ENCODE measurements around the gene RNF144A. TPM values are rescaled to one million over a fixed set of nuclear protein-coding genes. Genes with fewer than 3 reads are reported as not detected.

RNF144A gene
- total and polyA plus RNA-seq, 2 of the 13 experiments (the other 11 are each of a cell fraction or from before 2014, with no cell fraction given): 13.9 to 16.5 TPM

DNA sequence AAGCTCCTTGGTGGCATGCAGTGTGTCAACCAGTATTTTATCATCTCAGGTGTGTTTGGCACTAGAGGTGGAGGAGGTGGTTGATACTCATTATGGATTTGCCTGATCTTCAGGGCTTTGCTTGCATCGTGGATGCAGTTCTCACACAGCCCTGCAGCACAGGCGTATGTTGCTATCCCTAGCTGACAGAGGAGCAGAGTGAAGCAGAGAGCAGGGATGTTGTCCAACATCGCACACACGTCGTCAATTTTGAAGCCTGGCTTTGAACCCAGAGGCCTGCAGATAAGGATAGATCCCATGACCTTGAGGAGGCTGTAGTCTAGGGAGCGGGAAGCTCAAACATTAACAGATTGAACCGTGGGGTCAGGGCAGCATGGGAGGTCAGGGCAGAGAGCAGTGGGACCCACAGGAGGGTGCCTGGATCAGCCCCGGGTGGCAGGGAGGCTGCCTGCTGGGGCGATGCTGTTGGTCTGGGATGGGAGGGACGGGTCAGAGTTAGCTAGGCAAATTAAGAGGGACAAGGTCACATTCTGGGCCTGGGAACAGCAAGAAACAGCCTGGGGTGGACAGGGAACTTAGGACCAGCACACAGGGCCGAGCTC lies 4.2 kb downstream of the RNF144A start (continued):
- TF ChIP-seq ELF3 (CRISPR knock-in tag; IDR thresholded peaks at IDR 0.05) (peak; percentile 74), TOE1 (CRISPR knock-in tag; IDR thresholded peaks at IDR 0.05) (0 out of 2 replicates have a peak, but pooled peaks have one; percentile 41), MZF1 (CRISPR knock-in tag; IDR thresholded peaks at IDR 0.05; ENCODE audit: borderline replicate concordance) (no peak), MAFG (CRISPR knock-in tag; IDR thresholded peaks at IDR 0.05) (no peak), ZNF563 (CRISPR knock-in tag; IDR thresholded peaks at IDR 0.05) (peak; percentile 68; the same call in 1 of the 2 replicates), RNF2 (conservative IDR thresholded peaks at IDR 0.05; ENCODE audit: low read depth) (peak; percentile 62; the same call in 1 of the 2 replicates), ZZZ3 (CRISPR knock-in tag; IDR thresholded peaks at IDR 0.05; ENCODE audit: borderline replicate concordance) (0 out of 2 replicates have a peak, but pooled peaks have one; percentile 57), ZNF510 (CRISPR knock-in tag; IDR thresholded peaks at IDR 0.05; ENCODE audit: low read depth) (no peak), FOXA3 (CRISPR knock-in tag; IDR thresholded peaks at IDR 0.05) (peak; percentile 83), STAG1 (CRISPR knock-in tag; IDR thresholded peaks at IDR 0.05) (peak; percentile 4; the same call in 1 of the 2 replicates), RCOR2 (CRISPR knock-in tag; IDR thresholded peaks at IDR 0.05) (peak; percentile 97), TSC22D2 (CRISPR knock-in tag; IDR thresholded peaks at IDR 0.05; ENCODE audit: borderline replicate concordance) (no peak; the same call in 1 of the 2 replicates), HOXD1 (CRISPR knock-in tag; IDR thresholded peaks at IDR 0.05) (peak; percentile 41; the same call in 1 of the 2 replicates), ZNF10 (CRISPR knock-in tag; IDR thresholded peaks at IDR 0.05; ENCODE audit: borderline replicate concordance, low read depth) (no peak), ZNF432 (CRISPR knock-in tag; IDR thresholded peaks at IDR 0.05; ENCODE audit: borderline replicate concordance) (no peak)
- TF ChIP-seq, protein P1, sequence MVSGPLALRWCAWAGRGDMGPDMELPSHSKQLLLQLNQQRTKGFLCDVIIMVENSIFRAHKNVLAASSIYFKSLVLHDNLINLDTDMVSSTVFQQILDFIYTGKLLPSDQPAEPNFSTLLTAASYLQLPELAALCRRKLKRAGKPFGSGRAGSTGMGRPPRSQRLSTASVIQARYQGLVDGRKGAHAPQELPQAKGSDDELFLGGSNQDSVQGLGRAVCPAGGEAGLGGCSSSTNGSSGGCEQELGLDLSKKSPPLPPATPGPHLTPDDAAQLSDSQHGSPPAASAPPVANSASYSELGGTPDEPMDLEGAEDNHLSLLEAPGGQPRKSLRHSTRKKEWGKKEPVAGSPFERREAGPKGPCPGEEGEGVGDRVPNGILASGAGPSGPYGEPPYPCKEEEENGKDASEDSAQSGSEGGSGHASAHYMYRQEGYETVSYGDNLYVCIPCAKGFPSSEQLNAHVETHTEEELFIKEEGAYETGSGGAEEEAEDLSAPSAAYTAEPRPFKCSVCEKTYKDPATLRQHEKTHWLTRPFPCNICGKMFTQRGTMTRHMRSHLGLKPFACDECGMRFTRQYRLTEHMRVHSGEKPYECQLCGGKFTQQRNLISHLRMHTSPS (CRISPR knock-in tag; IDR thresholded peaks at IDR 0.05; ENCODE audit: low read depth): no peak
- TF ChIP-seq, protein P2, sequence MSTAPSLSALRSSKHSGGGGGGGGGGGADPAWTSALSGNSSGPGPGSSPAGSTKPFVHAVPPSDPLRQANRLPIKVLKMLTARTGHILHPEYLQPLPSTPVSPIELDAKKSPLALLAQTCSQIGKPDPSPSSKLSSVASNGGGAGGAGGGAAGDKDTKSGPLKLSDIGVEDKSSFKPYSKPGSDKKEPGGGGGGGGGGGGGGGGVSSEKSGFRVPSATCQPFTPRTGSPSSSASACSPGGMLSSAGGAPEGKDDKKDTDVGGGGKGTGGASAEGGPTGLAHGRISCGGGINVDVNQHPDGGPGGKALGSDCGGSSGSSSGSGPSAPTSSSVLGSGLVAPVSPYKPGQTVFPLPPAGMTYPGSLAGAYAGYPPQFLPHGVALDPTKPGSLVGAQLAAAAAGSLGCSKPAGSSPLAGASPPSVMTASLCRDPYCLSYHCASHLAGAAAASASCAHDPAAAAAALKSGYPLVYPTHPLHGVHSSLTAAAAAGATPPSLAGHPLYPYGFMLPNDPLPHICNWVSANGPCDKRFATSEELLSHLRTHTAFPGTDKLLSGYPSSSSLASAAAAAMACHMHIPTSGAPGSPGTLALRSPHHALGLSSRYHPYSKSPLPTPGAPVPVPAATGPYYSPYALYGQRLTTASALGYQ (CRISPR knock-in tag; IDR thresholded peaks at IDR 0.05): peak; percentile 39; the same call in 1 of the 2 replicates
- TF ChIP-seq, protein P3, sequence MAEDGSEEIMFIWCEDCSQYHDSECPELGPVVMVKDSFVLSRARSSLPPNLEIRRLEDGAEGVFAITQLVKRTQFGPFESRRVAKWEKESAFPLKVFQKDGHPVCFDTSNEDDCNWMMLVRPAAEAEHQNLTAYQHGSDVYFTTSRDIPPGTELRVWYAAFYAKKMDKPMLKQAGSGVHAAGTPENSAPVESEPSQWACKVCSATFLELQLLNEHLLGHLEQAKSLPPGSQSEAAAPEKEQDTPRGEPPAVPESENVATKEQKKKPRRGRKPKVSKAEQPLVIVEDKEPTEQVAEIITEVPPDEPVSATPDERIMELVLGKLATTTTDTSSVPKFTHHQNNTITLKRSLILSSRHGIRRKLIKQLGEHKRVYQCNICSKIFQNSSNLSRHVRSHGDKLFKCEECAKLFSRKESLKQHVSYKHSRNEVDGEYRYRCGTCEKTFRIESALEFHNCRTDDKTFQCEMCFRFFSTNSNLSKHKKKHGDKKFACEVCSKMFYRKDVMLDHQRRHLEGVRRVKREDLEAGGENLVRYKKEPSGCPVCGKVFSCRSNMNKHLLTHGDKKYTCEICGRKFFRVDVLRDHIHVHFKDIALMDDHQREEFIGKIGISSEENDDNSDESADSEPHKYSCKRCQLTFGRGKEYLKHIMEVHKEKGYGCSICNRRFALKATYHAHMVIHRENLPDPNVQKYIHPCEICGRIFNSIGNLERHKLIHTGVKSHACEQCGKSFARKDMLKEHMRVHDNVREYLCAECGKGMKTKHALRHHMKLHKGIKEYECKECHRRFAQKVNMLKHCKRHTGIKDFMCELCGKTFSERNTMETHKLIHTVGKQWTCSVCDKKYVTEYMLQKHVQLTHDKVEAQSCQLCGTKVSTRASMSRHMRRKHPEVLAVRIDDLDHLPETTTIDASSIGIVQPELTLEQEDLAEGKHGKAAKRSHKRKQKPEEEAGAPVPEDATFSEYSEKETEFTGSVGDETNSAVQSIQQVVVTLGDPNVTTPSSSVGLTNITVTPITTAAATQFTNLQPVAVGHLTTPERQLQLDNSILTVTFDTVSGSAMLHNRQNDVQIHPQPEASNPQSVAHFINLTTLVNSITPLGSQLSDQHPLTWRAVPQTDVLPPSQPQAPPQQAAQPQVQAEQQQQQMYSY (CRISPR knock-in tag; IDR thresholded peaks at IDR 0.05): no peak
- TF ChIP-seq, protein P4, sequence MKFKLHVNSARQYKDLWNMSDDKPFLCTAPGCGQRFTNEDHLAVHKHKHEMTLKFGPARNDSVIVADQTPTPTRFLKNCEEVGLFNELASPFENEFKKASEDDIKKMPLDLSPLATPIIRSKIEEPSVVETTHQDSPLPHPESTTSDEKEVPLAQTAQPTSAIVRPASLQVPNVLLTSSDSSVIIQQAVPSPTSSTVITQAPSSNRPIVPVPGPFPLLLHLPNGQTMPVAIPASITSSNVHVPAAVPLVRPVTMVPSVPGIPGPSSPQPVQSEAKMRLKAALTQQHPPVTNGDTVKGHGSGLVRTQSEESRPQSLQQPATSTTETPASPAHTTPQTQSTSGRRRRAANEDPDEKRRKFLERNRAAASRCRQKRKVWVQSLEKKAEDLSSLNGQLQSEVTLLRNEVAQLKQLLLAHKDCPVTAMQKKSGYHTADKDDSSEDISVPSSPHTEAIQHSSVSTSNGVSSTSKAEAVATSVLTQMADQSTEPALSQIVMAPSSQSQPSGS (CRISPR knock-in tag; IDR thresholded peaks at IDR 0.05): peak; percentile 84
- TF ChIP-seq, protein P5, sequence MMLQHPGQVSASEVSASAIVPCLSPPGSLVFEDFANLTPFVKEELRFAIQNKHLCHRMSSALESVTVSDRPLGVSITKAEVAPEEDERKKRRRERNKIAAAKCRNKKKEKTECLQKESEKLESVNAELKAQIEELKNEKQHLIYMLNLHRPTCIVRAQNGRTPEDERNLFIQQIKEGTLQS (CRISPR knock-in tag; IDR thresholded peaks at IDR 0.05): no peak

All from HepG2 (cell line).